NCI-H2107 treated with DMSO at 0.1 percent for 48 hours (cell line): ENCODE data around the gene ALKBH5.

Source experiments
- DNase-seq: peaks from one replicate; lab custom pipeline; 2025; ENCODE audit not compliant: unreplicated experiment; lab: John Stamatoyannopoulos, UW

Gene ALKBH5

GRCh38 chr17:18183334-18184142 is at the start of gene ALKBH5:
Gene ALKBH5 (plus strand): TSS chr17:18183828. CDS start chr17:18184244, 416 bp downstream.
- peak; percentile 87 for DNase-seq

- DNase-seq, result no peak
Observed at GRCh38 chr17:18136357-18136756, 47.3 kb upstream of the ALKBH5 start.

- DNase-seq, result no peak
Observed at GRCh38 chr17:18138065-18138749, 45.4 kb upstream of the ALKBH5 start.

GRCh38 chr17:18139092-18139491 is 44.5 kb upstream of the ALKBH5 start:
- no peak for DNase-seq

GRCh38 chr17:18139498-18139897 is 44.1 kb upstream of the ALKBH5 start:
- DNase-seq, result no peak

- no peak for DNase-seq
Observed at GRCh38 chr17:18139949-18140348, 43.7 kb upstream of the ALKBH5 start.

- no peak for DNase-seq
Observed at GRCh38 chr17:18140648-18141047, 43.0 kb upstream of the ALKBH5 start.

GRCh38 chr17:18141210-18141803 is 42.3 kb upstream of the ALKBH5 start:
- DNase-seq, result peak; percentile 19

GRCh38 chr17:18142417-18142816 is 41.2 kb upstream of the ALKBH5 start:
- DNase-seq, result no peak

- DNase-seq, result no peak
Observed at GRCh38 chr17:18143044-18143936, 40.3 kb upstream of the ALKBH5 start.

- no peak for DNase-seq
Observed at GRCh38 chr17:18144261-18144660, 39.4 kb upstream of the ALKBH5 start.

GRCh38 chr17:18144855-18145254 is 38.8 kb upstream of the ALKBH5 start:
- DNase-seq, result no peak

GRCh38 chr17:18145811-18146210 is 37.8 kb upstream of the ALKBH5 start:
- no peak for DNase-seq

- no peak for DNase-seq
Observed at GRCh38 chr17:18146259-18146658, 37.4 kb upstream of the ALKBH5 start.

- no peak for DNase-seq
Observed at GRCh38 chr17:18146980-18147379, 36.6 kb upstream of the ALKBH5 start.

- DNase-seq, result no peak
Observed at GRCh38 chr17:18148586-18148985, 35.0 kb upstream of the ALKBH5 start.

GRCh38 chr17:18151290-18151689 is 32.3 kb upstream of the ALKBH5 start:
- DNase-seq, result no peak

GRCh38 chr17:18155179-18155578 is 28.4 kb upstream of the ALKBH5 start:
- no peak for DNase-seq

- no peak for DNase-seq
Observed at GRCh38 chr17:18156171-18156975, 27.3 kb upstream of the ALKBH5 start.

GRCh38 chr17:18156976-18157280 is 26.7 kb upstream of the ALKBH5 start:
- no peak for DNase-seq
